ENCODE measurements around the gene C1QTNF9B.
"Not testable (repeated sequence)": the region's sequence is repeated elsewhere in the genome, so short reads cannot be mapped to it uniquely, and the experiment has no call there.

C1QTNF9B gene

GRCh38 chr13:23880493-23881401, 16.6 kb downstream of the C1QTNF9B start:
- H3K36me3 ChIP-seq (ENCODE audit: control insufficient read depth, insufficient read depth, low read length): peaks cover 11% of the 10 kb centered on the region
- 93 to 97% methylated on average over 9 to 11 of the region's 18 CpGs for WGBS, 2 experiments
- not testable (repeated sequence) for H3K4me1 ChIP-seq (ENCODE audit: control insufficient read depth, insufficient read depth, low read length); H3K27me3 ChIP-seq (ENCODE audit: control insufficient read depth, insufficient read depth, low read length, poor library complexity, severe bottlenecking); H3K9me3 ChIP-seq (ENCODE audit: control insufficient read depth, low read length); H3K27ac ChIP-seq (ENCODE audit: insufficient read depth, low read depth, low read length, poor library complexity, severe bottlenecking); H3K4me3 ChIP-seq (ENCODE audit: insufficient read depth, low read depth, low read length)

DNA sequence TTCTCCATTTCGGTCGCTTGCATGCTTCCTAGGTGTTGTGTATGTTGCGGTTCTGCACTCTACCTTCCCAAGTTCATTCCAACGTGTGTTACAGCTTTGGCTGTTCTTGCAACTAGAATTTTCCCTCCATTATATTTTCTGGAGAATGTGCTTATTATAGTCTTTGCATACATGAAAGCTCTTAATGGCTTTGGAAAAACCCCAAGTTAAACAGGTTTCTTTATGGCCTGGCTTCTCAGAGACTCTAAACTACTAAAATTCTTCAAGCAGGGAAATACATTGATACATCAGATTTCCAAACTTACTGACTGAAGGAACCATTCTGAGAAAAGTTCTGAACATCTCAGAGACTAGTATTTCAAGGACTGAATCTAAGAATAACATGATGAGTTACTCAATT, 20.0 kb downstream of the C1QTNF9B start:
- H3K4me3 ChIP-seq (ENCODE audit: insufficient read depth, low read depth, low read length): no peak overlapping the region
- H3K36me3 ChIP-seq (ENCODE audit: control insufficient read depth, insufficient read depth, low read length): peaks cover 6% of the 10 kb centered on the region
- no peak overlapping the region for H3K27ac ChIP-seq (ENCODE audit: insufficient read depth, low read depth, low read length, poor library complexity, severe bottlenecking)
- H3K27me3 ChIP-seq (ENCODE audit: control insufficient read depth, insufficient read depth, low read length, poor library complexity, severe bottlenecking): no peaks in the 10 kb centered on the region
- WGBS, 2 experiments: 93% methylated on average over 3 to 4 of the region's 4 CpGs
- no peaks in the 10 kb centered on the region for H3K4me1 ChIP-seq (ENCODE audit: control insufficient read depth, insufficient read depth, low read length)
- no peaks in the 10 kb centered on the region for H3K9me3 ChIP-seq (ENCODE audit: control insufficient read depth, low read length)

DNA sequence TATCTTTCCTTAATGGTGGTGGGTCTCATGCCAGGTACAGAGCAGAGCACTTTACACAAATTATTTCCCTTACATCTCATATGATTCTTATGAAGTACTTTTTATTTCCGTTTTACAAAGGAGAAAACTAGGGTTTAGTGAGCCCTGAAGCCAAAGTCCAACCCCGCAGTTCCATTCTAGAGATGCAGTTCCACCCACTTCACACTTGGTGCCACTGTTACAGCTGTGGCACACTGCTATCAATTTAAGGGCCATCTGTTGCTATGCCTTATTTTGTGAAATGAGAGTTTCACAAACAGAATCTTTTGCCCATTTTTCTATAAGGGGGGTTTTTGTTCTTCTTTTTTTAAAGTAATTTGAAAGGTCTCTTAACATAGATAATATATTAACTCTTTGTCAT, 21.0 kb downstream of the C1QTNF9B start:
- Histone ChIP-seq H3K27me3 (ENCODE audit: control insufficient read depth, insufficient read depth, low read length, poor library complexity, severe bottlenecking) (no peaks in the 10 kb centered on the region), H3K4me3 (ENCODE audit: insufficient read depth, low read depth, low read length) (no peak overlapping the region), H3K4me1 (ENCODE audit: control insufficient read depth, insufficient read depth, low read length) (no peaks in the 10 kb centered on the region), H3K36me3 (ENCODE audit: control insufficient read depth, insufficient read depth, low read length) (peaks cover 6% of the 10 kb centered on the region), H3K27ac (ENCODE audit: insufficient read depth, low read depth, low read length, poor library complexity, severe bottlenecking) (no peak overlapping the region), H3K9me3 (ENCODE audit: control insufficient read depth, low read length) (no peaks in the 10 kb centered on the region)
- 71 to 84% methylated on average over 2 of the region's 2 CpGs for WGBS, 2 experiments

GRCh38 chr13:23871616-23872220, 25.6 kb downstream of the C1QTNF9B start:
- 100% methylated on average over 2 of the region's 2 CpGs for WGBS, 2 experiments
- no peak overlapping the region for H3K4me3 ChIP-seq (ENCODE audit: insufficient read depth, low read depth, low read length)
- no peaks in the 10 kb centered on the region for H3K9me3 ChIP-seq (ENCODE audit: control insufficient read depth, low read length)
- peaks cover 5% of the 10 kb centered on the region for H3K4me1 ChIP-seq (ENCODE audit: control insufficient read depth, insufficient read depth, low read length)
- no peak overlapping the region for H3K27ac ChIP-seq (ENCODE audit: insufficient read depth, low read depth, low read length, poor library complexity, severe bottlenecking)
- no peaks in the 10 kb centered on the region for H3K27me3 ChIP-seq (ENCODE audit: control insufficient read depth, insufficient read depth, low read length, poor library complexity, severe bottlenecking)
- H3K36me3 ChIP-seq (ENCODE audit: control insufficient read depth, insufficient read depth, low read length): no peaks in the 10 kb centered on the region

DNA sequence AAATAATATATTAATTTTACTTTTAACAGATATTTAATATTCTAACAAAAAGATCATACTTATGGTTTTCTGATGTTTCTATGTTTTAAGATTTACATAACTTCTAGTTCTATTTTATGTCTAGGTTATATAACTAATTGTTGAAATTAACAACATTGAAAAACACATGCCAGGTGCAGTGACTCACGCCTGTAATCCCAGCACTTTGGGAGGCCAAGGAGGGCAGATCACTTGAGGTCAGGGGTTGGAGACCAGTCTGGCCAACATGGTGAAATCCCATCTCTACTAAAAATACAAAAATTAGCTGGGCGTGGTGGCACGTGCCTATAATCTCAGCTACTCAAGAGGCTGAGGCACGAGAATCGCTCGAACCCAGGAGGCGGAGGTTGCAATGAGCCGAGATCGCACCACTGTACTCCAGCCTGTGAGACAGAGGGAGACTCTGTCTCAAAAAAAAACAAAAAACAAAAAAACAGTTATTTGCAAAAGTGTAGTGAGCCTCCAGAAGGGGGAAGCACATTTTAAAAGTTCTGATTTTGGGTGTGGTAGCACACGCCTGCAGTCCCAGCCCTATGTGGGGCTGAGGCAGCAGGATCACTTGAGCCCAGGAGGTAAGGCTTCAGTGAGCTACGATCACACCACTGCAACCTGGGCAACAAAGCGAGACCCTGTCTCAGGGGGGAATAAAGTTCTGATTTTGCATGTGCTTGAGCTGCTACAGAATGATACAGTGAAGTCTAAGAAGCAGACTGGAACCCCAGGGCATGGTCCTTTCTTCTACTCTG, 26.8 kb downstream of the C1QTNF9B start:
- H3K27me3 ChIP-seq (ENCODE audit: control insufficient read depth, insufficient read depth, low read length, poor library complexity, severe bottlenecking): no peaks in the 10 kb centered on the region
- no peak overlapping the region for H3K4me3 ChIP-seq (ENCODE audit: insufficient read depth, low read depth, low read length)
- no peaks in the 10 kb centered on the region for H3K36me3 ChIP-seq (ENCODE audit: control insufficient read depth, insufficient read depth, low read length)
- H3K9me3 ChIP-seq (ENCODE audit: control insufficient read depth, low read length): no peaks in the 10 kb centered on the region
- H3K4me1 ChIP-seq (ENCODE audit: control insufficient read depth, insufficient read depth, low read length): peaks cover 8% of the 10 kb centered on the region
- no peak overlapping the region for H3K27ac ChIP-seq (ENCODE audit: insufficient read depth, low read depth, low read length, poor library complexity, severe bottlenecking)
- 94 to 95% methylated on average over 12 of the region's 12 CpGs for WGBS, 2 experiments

- no peaks in the 10 kb centered on the region for H3K9me3 ChIP-seq (ENCODE audit: control insufficient read depth, low read length)
- H3K27me3 ChIP-seq (ENCODE audit: control insufficient read depth, insufficient read depth, low read length, poor library complexity, severe bottlenecking): no peaks in the 10 kb centered on the region
- H3K4me3 ChIP-seq (ENCODE audit: insufficient read depth, low read depth, low read length): no peak overlapping the region
- H3K27ac ChIP-seq (ENCODE audit: insufficient read depth, low read depth, low read length, poor library complexity, severe bottlenecking): no peak overlapping the region
- no peaks in the 10 kb centered on the region for H3K36me3 ChIP-seq (ENCODE audit: control insufficient read depth, insufficient read depth, low read length)
- WGBS, 2 experiments: 86 to 100% methylated on average over 2 to 4 of the region's 5 CpGs
- H3K4me1 ChIP-seq (ENCODE audit: control insufficient read depth, insufficient read depth, low read length): peaks cover 8% of the 10 kb centered on the region
These were observed 28.8 kb downstream of the C1QTNF9B start for GRCh38 chr13:23868521-23868920.

GRCh38 chr13:23867027-23867491, 30.2 kb downstream of the C1QTNF9B start:
- Histone ChIP-seq H3K4me1 (ENCODE audit: control insufficient read depth, insufficient read depth, low read length) (peaks cover 8% of the 10 kb centered on the region), H3K4me3 (ENCODE audit: insufficient read depth, low read depth, low read length) (no peak overlapping the region), H3K27me3 (ENCODE audit: control insufficient read depth, insufficient read depth, low read length, poor library complexity, severe bottlenecking) (no peaks in the 10 kb centered on the region), H3K36me3 (ENCODE audit: control insufficient read depth, insufficient read depth, low read length) (no peaks in the 10 kb centered on the region), H3K27ac (ENCODE audit: insufficient read depth, low read depth, low read length, poor library complexity, severe bottlenecking) (no peak overlapping the region), H3K9me3 (ENCODE audit: control insufficient read depth, low read length) (no peaks in the 10 kb centered on the region)
- WGBS, 2 experiments: 67 to 71% methylated on average over 8 of the region's 8 CpGs

DNA sequence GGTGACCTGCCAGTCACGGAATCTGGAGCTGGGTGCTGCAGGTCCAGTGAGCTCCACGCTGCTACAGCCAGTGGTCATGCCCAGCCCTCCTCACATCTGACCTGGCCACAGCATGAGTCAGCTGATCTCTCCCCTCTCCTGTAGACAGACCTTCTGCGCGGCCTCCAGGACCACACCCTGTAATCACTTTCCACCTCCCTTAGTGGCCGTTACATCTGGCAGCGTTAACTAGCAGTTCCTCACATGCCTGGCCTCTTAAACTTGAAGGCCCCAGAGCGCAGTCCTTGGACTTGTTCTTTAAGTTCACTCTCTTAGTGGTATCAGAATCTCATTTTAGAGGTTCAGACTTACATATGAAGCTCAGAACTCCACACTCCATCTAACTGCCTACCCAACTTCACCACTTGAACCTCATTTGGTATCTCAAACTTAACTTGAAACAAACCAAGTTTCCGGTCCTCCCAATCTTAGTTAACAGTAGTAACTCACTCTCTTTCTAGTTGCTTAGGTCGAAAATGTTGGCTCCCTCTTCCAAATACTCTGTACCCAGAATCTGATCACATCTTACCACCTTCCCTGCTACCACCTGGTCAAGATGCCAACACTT, 30.8 kb downstream of the C1QTNF9B start:
- Histone ChIP-seq H3K4me3 (ENCODE audit: insufficient read depth, low read depth, low read length) (no peak overlapping the region), H3K4me1 (ENCODE audit: control insufficient read depth, insufficient read depth, low read length) (peaks cover 8% of the 10 kb centered on the region), H3K27ac (ENCODE audit: insufficient read depth, low read depth, low read length, poor library complexity, severe bottlenecking) (no peak overlapping the region), H3K36me3 (ENCODE audit: control insufficient read depth, insufficient read depth, low read length) (no peaks in the 10 kb centered on the region), H3K9me3 (ENCODE audit: control insufficient read depth, low read length) (no peaks in the 10 kb centered on the region), H3K27me3 (ENCODE audit: control insufficient read depth, insufficient read depth, low read length, poor library complexity, severe bottlenecking) (no peaks in the 10 kb centered on the region)
- 92 to 93% methylated on average over 9 of the region's 9 CpGs for WGBS, 2 experiments

GRCh38 chr13:23865906-23866305, 31.4 kb downstream of the C1QTNF9B start:
- no peak overlapping the region for H3K4me3 ChIP-seq (ENCODE audit: insufficient read depth, low read depth, low read length)
- 92 to 94% methylated on average over 7 of the region's 7 CpGs for WGBS, 2 experiments

More at GRCh38 chr13:23865906-23866305, 31.4 kb downstream of the C1QTNF9B start:
- Histone ChIP-seq H3K9me3 (ENCODE audit: control insufficient read depth, low read length) (no peaks in the 10 kb centered on the region), H3K27me3 (ENCODE audit: control insufficient read depth, insufficient read depth, low read length, poor library complexity, severe bottlenecking) (no peaks in the 10 kb centered on the region), H3K27ac (ENCODE audit: insufficient read depth, low read depth, low read length, poor library complexity, severe bottlenecking) (no peak overlapping the region), H3K4me1 (ENCODE audit: control insufficient read depth, insufficient read depth, low read length) (peaks cover 8% of the 10 kb centered on the region), H3K36me3 (ENCODE audit: control insufficient read depth, insufficient read depth, low read length) (no peaks in the 10 kb centered on the region)
